ENCODE data around the gene ABCD4. TPM values are rescaled to one million over a fixed set of nuclear protein-coding genes. Genes with fewer than 3 reads are reported as not detected.

The ABCD4 gene
- total and polyA plus RNA-seq, 2 donors (not counting 3 experiments of a cell fraction or from before 2014, with no cell fraction given): 58.2 to 84.2 TPM

GRCh38 chr14:74246542-74246941, 56.2 kb downstream of the ABCD4 start:
- no peak overlapping the region for H3K4me3 ChIP-seq (replicated peaks in 1 of 3; ENCODE audit: insufficient read depth in 1 of 3, low read depth in 1 of 3, low read length in 3 of 3)
- BruUV-seq (replicated peaks): no TSS peak
- no peaks in the 10 kb centered on the region for H3K4me1 ChIP-seq (ENCODE audit: control insufficient read depth, extremely low read depth, insufficient read depth, low read length)
- no peak overlapping the region for H2AFZ ChIP-seq (ENCODE audit: low read depth, low read length)
- no peaks in the 10 kb centered on the region for H3K9me3 ChIP-seq (replicated peaks; ENCODE audit: control insufficient read depth, insufficient read depth, low read length)
- H3K9ac ChIP-seq (replicated peaks; ENCODE audit: extremely low read depth, insufficient read depth, low read length): no peak overlapping the region
- FAIRE-seq: no peak
- no peaks in the 10 kb centered on the region for H4K20me1 ChIP-seq (replicated peaks; ENCODE audit: control insufficient read depth, extremely low read depth, insufficient read depth, low read length)
- no peaks in the 10 kb centered on the region for H3K9me1 ChIP-seq (replicated peaks; ENCODE audit: control insufficient read depth, extremely low read depth, insufficient read depth, low read length)
- no peak for DNase-seq (ENCODE audit: low read depth, low spot score)
- H3K27me3 ChIP-seq (ENCODE audit: control insufficient read depth in 2 of 2, insufficient read depth in 2 of 2, low read length in 2 of 2): peaks cover 37 to 47% of the 10 kb centered on the region in 2 experiments
- TF ChIP-seq, protein P1, sequence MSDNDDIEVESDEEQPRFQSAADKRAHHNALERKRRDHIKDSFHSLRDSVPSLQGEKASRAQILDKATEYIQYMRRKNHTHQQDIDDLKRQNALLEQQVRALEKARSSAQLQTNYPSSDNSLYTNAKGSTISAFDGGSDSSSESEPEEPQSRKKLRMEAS (IDR thresholded peaks at IDR 0.05; ENCODE audit: insufficient read depth, insufficient read length): no peak
- TF ChIP-seq CTCF (IDR thresholded peaks at IDR 0.05; ENCODE audit: extremely low read depth in 1 of 2, insufficient read depth in 1 of 2, low read depth in 1 of 2, low read length in 2 of 2) (no peak), GATA2 (IDR thresholded peaks at IDR 0.05; ENCODE audit: insufficient read depth, insufficient read length, low read depth, low read length) (no peak), FOS (IDR thresholded peaks at IDR 0.05; ENCODE audit: borderline replicate concordance, insufficient read depth, low read length) (no peak), POLR2AphosphoS5 (IDR thresholded peaks at IDR 0.05; ENCODE audit: insufficient read depth, low read depth, low read length) (no peak), POLR2A (IDR thresholded peaks at IDR 0.05; ENCODE audit: low read depth, low read length) (no peak), JUN (IDR thresholded peaks at IDR 0.05; ENCODE audit: borderline replicate concordance, insufficient read depth, insufficient read length, low read depth) (no peak), MYC (IDR thresholded peaks at IDR 0.05; ENCODE audit: low read depth, low read length) (no peak), EZH2 (IDR thresholded peaks at IDR 0.05; ENCODE audit: borderline replicate concordance, low read depth, low read length, severe bottlenecking) (no peak)
- POLR2A ChIA-PET: no interaction called here
- no peaks in the 10 kb centered on the region for H3K79me2 ChIP-seq (ENCODE audit: control insufficient read depth, insufficient read depth, low read length)
- no peak overlapping the region for H3K4me2 ChIP-seq (ENCODE audit: insufficient read depth, low read length)
- CTCF ChIA-PET: interaction anchor here (1.0 to 4.6 kb wide), 4 partner anchors 9 to 135 kb away, joined by 3 to 28 read pairs (median 5); no protein-coding TSS in a partner anchor
- no peaks in the 10 kb centered on the region for H3K36me3 ChIP-seq (ENCODE audit: control insufficient read depth in 2 of 2, extremely low read depth in 1 of 2, insufficient read depth in 2 of 2, low read length in 2 of 2)
- dilution Hi-C loops (cut with MboI; ENCODE audit: extremely low pct_ligation_motif_present, low sequenced_read_pairs): no loop called here
- H3K27ac ChIP-seq (ENCODE audit: insufficient read depth, low read depth, low read length): no peak overlapping the region
- intact Hi-C loops (cut with micrococcal nuclease): no loop called here
